Measurements from ENCODE around the gene GNPTAB. TPM values are rescaled to one million over a fixed set of nuclear protein-coding genes. Genes with fewer than 3 reads are reported as not detected.
"Not testable (repeated sequence)": the region's sequence is repeated elsewhere in the genome, so short reads cannot be mapped to it uniquely, and the experiment has no call there.

The GNPTAB gene
- total RNA-seq, 1 experiment from 2014 or later = 14.8 TPM

GRCh38 chr12:101859664-101860607 lies 29.2 kb upstream of the GNPTAB start:
- H3K4me3 ChIP-seq = no peak overlapping the region

DNA sequence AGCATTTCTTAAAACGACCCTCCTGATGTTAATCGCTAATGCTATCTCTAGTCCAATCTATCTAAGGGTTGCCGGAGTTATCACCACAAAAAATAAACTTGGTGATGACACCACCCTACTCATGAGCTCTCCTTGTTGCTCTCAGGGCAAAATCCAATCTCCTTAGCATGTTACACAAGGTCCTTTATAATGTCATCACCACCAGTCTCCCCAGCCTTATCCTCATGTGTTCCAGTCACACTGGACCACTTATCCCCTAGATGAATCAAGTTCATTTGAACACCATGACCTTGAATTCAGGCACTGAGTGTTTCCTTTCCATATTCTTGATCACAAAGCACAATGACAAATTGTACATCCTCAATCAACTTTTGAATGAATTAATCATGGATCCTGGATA lies 27.6 kb upstream of the GNPTAB start:
- DNase-seq (ENCODE audit: low read depth in 1 of 2, low spot score in 2 of 2) = no peak
- H3K4me3 ChIP-seq = no peak overlapping the region
- no peaks in the 10 kb centered on the region for H3K27me3 ChIP-seq (replicated peaks)
- H3K27ac ChIP-seq = no peak overlapping the region
- no peaks in the 10 kb centered on the region for H3K9me3 ChIP-seq (replicated peaks)
- H3K36me3 ChIP-seq = no peaks in the 10 kb centered on the region
- H3K4me1 ChIP-seq (replicated peaks) = peaks cover 6% of the 10 kb centered on the region

More at GRCh38 chr12:101859664-101860607, 29.2 kb upstream of the GNPTAB start:
- Histone ChIP-seq H3K27me3 (replicated peaks) (no peaks in the 10 kb centered on the region), H3K4me1 (replicated peaks) (peaks cover 6% of the 10 kb centered on the region), H3K9me3 (replicated peaks) (no peaks in the 10 kb centered on the region), H3K27ac (no peak overlapping the region), H3K36me3 (no peaks in the 10 kb centered on the region)
- no peak for DNase-seq (ENCODE audit: low read depth in 1 of 2, low spot score in 2 of 2)

- no peak overlapping the region for H3K4me3 ChIP-seq
- DNase-seq (ENCODE audit: low read depth in 1 of 2, low spot score in 2 of 2) = no peak
- H3K36me3 ChIP-seq = no peaks in the 10 kb centered on the region
- H3K27me3 ChIP-seq (replicated peaks) = no peaks in the 10 kb centered on the region
- H3K4me1 ChIP-seq (replicated peaks) = peaks cover 6% of the 10 kb centered on the region
- no peak overlapping the region for H3K27ac ChIP-seq
- no peaks in the 10 kb centered on the region for H3K9me3 ChIP-seq (replicated peaks)
Observed at GRCh38 chr12:101857043-101857558, 26.3 kb upstream of the GNPTAB start.

DNA sequence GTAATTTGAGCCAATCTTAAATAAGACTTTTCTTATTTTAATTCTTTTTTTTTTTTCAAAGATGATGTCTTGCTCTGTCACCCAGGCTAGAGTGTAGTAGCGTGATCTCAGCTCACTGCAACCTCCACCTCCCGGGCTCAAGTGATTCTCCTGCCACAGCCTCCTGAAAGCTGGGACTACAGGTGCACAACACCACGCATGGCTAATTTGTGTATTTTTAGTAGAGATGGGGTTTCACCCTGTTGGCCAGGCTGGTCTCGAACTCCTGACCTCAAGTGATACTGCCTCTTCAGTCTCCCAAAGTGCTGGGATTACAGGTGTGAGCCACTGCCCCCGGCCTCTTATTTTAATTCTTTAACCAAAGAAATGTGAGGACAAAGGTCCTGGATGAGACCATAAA lies 25.9 kb upstream of the GNPTAB start:
- H3K4me1 ChIP-seq (replicated peaks); H3K27ac ChIP-seq; H3K36me3 ChIP-seq; H3K9me3 ChIP-seq (replicated peaks); DNase-seq (ENCODE audit: low read depth in 1 of 2, low spot score in 2 of 2); H3K4me3 ChIP-seq; H3K27me3 ChIP-seq (replicated peaks): not testable (repeated sequence)

GRCh38 chr12:101855976-101856375 lies 25.2 kb upstream of the GNPTAB start:
- no peaks in the 10 kb centered on the region for H3K27me3 ChIP-seq (replicated peaks)
- H3K36me3 ChIP-seq = no peaks in the 10 kb centered on the region
- no peaks in the 10 kb centered on the region for H3K9me3 ChIP-seq (replicated peaks)
- DNase-seq (ENCODE audit: low read depth in 1 of 2, low spot score in 2 of 2) = no peak
- peaks cover 6% of the 10 kb centered on the region for H3K4me1 ChIP-seq (replicated peaks)
- H3K4me3 ChIP-seq = no peak overlapping the region
- no peak overlapping the region for H3K27ac ChIP-seq

GRCh38 chr12:101855364-101855884 lies 24.7 kb upstream of the GNPTAB start:
- Histone ChIP-seq H3K27me3 (replicated peaks) (no peaks in the 10 kb centered on the region), H3K36me3 (no peaks in the 10 kb centered on the region), H3K27ac (no peak overlapping the region), H3K4me3 (no peak overlapping the region), H3K9me3 (replicated peaks) (no peaks in the 10 kb centered on the region), H3K4me1 (replicated peaks) (peaks cover 6% of the 10 kb centered on the region)
- no peak for DNase-seq (ENCODE audit: low read depth in 1 of 2, low spot score in 2 of 2)

GRCh38 chr12:101854747-101855146 lies 24.0 kb upstream of the GNPTAB start:
- no peaks in the 10 kb centered on the region for H3K9me3 ChIP-seq (replicated peaks)
- no peak overlapping the region for H3K27ac ChIP-seq
- H3K27me3 ChIP-seq (replicated peaks) = no peaks in the 10 kb centered on the region
- no peaks in the 10 kb centered on the region for H3K36me3 ChIP-seq
- no peak for DNase-seq (ENCODE audit: low read depth in 1 of 2, low spot score in 2 of 2)
- peaks cover 6% of the 10 kb centered on the region for H3K4me1 ChIP-seq (replicated peaks)
- no peak overlapping the region for H3K4me3 ChIP-seq

GRCh38 chr12:101852998-101853397 lies 22.2 kb upstream of the GNPTAB start:
- no peaks in the 10 kb centered on the region for H3K27me3 ChIP-seq (replicated peaks)
- no peaks in the 10 kb centered on the region for H3K36me3 ChIP-seq
- peaks cover 6% of the 10 kb centered on the region for H3K4me1 ChIP-seq (replicated peaks)
- no peak for DNase-seq (ENCODE audit: low read depth in 1 of 2, low spot score in 2 of 2)
- H3K9me3 ChIP-seq (replicated peaks) = no peaks in the 10 kb centered on the region
- H3K4me3 ChIP-seq = no peak overlapping the region
- no peak overlapping the region for H3K27ac ChIP-seq

GRCh38 chr12:101850199-101850598 lies 19.4 kb upstream of the GNPTAB start:
- Histone ChIP-seq H3K4me1 (replicated peaks) (no peaks in the 10 kb centered on the region), H3K36me3 (no peaks in the 10 kb centered on the region), H3K9me3 (replicated peaks) (no peaks in the 10 kb centered on the region), H3K27me3 (replicated peaks) (no peaks in the 10 kb centered on the region), H3K27ac (no peak overlapping the region), H3K4me3 (no peak overlapping the region)
- DNase-seq (ENCODE audit: low read depth in 1 of 2, low spot score in 2 of 2) = no peak

GRCh38 chr12:101847325-101847724 lies 16.6 kb upstream of the GNPTAB start:
- Histone ChIP-seq H3K9me3 (replicated peaks) (no peaks in the 10 kb centered on the region), H3K4me3 (no peak overlapping the region), H3K36me3 (no peaks in the 10 kb centered on the region), H3K27ac (no peak overlapping the region), H3K27me3 (replicated peaks) (no peaks in the 10 kb centered on the region), H3K4me1 (replicated peaks) (no peaks in the 10 kb centered on the region)
- no peak for DNase-seq (ENCODE audit: low read depth in 1 of 2, low spot score in 2 of 2)

DNA sequence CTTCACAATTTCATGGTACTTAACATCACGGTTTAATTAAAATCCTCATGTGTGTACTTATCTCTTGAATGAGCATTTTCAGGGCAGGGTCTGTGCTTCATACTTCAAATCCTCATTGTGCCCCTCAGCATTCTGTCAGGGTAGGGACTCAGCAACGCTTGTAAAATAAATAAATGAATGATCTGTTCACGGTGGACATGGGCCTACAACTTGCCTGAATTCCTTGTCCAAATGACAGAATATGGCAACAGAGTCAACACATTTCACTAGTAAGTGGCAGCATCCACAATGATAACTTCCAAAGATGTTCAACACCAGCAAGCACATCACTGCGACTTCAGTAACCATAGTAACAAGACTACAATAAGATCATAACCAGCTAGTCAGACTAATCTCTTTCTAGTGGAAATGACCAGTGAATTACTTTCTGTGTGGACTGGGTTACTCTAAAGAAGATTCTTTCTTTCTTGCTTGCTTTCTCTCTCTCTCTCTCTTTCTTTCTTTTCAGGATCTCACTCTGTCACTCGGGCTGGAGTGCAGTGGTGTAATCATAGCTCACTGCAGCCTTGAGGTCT lies 14.5 kb upstream of the GNPTAB start:
- no peak for DNase-seq (ENCODE audit: low read depth in 1 of 2, low spot score in 2 of 2)
- H3K27me3 ChIP-seq (replicated peaks) = no peaks in the 10 kb centered on the region
- no peak overlapping the region for H3K27ac ChIP-seq
- H3K36me3 ChIP-seq = no peaks in the 10 kb centered on the region
- H3K4me1 ChIP-seq (replicated peaks) = no peaks in the 10 kb centered on the region
- no peaks in the 10 kb centered on the region for H3K9me3 ChIP-seq (replicated peaks)
- H3K4me3 ChIP-seq = no peak overlapping the region

DNA sequence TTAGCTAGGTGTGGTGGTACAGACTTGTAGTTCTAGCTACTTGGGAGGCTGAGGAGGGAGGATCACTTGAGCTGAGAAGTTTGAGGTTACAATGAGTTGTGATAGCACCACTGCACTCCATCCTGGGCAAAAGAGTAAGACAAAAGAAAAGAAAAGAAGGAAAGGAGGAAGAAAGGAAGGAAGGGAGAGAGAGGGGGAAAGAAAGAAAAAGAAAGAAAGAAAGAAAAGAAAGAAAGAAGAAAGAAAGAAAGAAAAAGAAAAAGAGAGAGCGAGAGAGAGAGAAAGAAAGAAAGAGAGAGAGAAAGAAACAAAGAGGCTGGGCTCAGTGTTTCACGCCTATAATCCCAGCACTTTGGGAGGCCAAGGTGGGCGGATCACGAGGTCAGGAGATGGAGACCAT lies 10.3 kb upstream of the GNPTAB start:
- Histone ChIP-seq H3K27ac (no peak overlapping the region), H3K4me1 (replicated peaks) (no peaks in the 10 kb centered on the region), H3K27me3 (replicated peaks) (no peaks in the 10 kb centered on the region), H3K9me3 (replicated peaks) (no peaks in the 10 kb centered on the region), H3K36me3 (no peaks in the 10 kb centered on the region), H3K4me3 (no peak overlapping the region)
- DNase-seq (ENCODE audit: low read depth in 1 of 2, low spot score in 2 of 2) = no peak

- H3K27ac ChIP-seq = no peak overlapping the region
- H3K9me3 ChIP-seq (replicated peaks) = no peaks in the 10 kb centered on the region
- H3K27me3 ChIP-seq (replicated peaks) = no peaks in the 10 kb centered on the region
- no peak overlapping the region for H3K4me3 ChIP-seq
- no peaks in the 10 kb centered on the region for H3K4me1 ChIP-seq (replicated peaks)
- peak; percentile 27 to 59 for DNase-seq (ENCODE audit: low read depth in 1 of 2, low spot score in 2 of 2)
- no peaks in the 10 kb centered on the region for H3K36me3 ChIP-seq
Observed at GRCh38 chr12:101839324-101840283, 8.8 kb upstream of the GNPTAB start.
